GM19452 (cell line): ENCODE measurements around the gene EPN1.

Source experiments
- ATAC-seq: cut with Tn5 transposase; IDR thresholded peaks from one replicate; pipeline ENCODE4 v1.9.1; 2021; ENCODE audit not compliant: unreplicated experiment

Gene EPN1

DNA sequence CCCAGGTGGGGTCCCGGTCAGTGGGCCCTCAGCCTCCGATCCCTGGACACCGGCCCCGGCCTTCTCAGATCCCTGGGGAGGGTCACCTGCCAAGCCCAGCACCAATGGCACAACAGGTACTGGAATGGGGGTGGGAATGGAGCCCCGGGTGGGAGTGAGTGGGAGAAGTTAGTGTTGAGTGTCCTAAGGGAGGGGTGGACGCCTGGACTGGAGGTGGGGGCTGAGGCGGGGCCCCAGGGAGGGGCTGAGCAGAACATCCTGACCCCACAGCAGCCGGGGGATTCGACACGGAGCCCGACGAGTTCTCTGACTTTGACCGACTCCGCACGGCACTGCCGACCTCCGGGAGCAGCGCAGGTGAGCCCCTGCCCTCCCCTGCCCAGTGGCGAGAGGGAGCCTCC lies 17.7 kb downstream of the EPN1 start:
- ATAC-seq, result no peak

DNA sequence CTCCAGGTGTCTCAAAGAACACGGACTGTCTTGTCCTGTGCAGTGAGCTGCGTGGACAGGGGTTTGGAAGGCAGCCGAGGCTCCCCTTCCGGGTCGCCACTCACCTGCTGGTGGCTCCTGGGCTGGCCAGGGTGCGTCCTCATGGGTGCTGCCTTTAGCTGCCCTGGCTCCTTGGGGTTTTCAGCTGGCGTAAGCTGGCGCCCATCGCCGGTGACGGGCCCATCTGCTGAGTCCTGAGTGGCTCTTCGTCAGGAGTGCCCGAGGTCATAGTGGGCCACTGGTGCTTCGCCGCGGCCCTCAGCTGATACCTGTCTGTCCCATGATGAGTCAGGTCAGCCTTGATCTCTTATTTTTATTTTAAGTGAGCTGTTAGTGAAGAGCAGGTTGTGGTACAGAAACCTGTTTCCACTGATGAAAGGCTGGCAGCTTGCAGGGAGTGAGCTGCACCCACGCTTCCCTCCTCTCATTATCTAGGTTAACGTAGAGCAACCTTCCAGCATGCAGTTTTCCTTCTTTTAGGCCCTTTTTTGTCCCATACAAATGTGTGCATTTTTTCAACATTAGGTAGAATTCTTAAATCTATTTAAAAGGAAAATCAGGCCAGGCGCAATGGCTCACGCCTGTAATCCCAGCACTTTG lies 18.4 kb downstream of the EPN1 start:
- ATAC-seq, result no peak

DNA sequence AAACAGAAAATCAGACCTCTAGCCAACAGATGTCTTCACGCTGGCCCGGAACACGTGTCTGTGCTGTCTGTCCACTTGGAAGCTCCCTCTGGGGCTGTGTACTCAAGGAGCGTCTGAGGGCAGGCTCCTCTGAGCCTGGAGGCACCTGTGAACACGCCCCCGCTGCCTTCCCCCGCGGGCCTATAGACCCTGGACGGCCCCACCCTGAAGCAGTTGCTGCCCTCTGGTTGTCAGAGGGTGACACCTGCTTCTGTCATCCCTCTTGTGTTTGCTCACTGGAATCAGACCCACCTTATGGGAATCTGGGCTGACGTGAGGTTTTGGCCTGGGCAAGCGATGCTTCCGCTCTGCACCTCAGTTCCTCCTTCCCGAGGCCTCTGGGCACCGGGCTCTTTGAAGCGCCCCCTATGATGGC lies 19.2 kb downstream of the EPN1 start:
- no peak for ATAC-seq

DNA sequence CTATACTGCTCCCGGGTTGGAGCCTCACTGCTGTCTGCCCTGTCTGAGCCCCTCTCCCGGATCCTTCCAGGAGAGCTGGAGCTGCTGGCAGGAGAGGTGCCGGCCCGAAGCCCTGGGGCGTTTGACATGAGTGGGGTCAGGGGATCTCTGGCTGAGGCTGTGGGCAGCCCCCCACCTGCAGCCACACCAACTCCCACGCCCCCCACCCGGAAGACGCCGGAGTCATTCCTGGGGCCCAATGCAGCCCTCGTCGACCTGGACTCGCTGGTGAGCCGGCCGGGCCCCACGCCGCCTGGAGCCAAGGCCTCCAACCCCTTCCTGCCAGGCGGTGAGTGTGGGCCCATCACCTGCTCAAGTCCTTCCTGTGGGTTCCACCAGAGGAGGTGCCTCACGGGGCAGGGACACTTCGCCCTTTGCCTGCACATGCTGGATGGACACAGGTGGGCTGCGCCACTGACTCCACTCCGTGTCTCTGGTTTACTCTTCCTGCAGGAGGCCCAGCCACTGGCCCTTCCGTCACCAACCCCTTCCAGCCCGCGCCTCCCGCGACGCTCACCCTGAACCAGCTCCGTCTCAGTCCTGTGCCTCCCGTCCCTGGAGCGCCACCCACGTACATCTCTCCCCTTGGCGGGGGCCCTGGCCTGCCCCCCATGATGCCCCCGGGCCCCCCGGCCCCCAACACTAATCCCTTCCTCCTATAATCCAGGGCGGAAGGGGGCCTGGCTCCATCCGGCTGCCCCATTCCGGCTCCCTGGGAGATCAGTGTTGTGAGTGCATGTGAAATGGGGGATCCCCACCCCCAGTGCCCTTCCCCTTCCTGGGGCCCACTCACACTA lies 19.8 kb downstream of the EPN1 start:
- ATAC-seq, result no peak

DNA sequence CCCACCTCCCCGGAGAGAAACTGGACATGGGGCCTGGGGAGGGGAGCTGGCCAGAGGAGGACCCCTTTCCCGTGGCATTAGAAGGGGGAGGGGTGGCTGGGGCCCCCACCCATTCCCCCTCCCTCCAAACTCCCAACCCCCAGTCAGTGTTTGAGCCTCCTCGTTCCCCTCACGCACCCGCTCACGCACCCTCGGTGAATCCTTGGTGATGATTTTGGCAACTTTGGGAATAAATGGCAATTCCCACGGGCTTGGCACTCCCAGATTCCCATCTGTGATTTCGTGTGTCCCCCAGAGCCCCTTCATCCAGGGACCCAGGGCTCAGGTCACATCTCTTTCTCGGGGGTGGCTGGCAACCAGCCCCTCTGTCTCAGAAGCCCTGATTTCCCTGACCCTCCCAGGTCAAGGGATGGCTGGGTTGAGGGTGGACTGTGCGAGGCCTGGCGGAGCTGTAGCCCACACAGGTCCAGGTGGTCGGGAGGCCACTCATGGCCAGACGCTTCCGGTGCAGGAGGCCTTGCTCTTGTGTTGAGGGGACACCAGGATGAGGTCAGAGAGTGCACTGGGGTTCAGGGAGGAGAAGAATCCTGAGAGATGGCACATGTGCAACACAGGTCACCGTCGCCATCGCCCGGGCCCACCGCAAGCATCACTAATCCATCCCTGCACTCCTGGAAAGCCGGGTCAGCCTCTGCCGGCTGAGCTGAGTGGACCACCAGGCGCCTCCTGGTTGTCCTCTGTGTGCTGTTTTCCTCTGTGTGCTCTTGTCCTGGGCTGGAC lies 20.7 kb downstream of the EPN1 start:
- no peak for ATAC-seq

DNA sequence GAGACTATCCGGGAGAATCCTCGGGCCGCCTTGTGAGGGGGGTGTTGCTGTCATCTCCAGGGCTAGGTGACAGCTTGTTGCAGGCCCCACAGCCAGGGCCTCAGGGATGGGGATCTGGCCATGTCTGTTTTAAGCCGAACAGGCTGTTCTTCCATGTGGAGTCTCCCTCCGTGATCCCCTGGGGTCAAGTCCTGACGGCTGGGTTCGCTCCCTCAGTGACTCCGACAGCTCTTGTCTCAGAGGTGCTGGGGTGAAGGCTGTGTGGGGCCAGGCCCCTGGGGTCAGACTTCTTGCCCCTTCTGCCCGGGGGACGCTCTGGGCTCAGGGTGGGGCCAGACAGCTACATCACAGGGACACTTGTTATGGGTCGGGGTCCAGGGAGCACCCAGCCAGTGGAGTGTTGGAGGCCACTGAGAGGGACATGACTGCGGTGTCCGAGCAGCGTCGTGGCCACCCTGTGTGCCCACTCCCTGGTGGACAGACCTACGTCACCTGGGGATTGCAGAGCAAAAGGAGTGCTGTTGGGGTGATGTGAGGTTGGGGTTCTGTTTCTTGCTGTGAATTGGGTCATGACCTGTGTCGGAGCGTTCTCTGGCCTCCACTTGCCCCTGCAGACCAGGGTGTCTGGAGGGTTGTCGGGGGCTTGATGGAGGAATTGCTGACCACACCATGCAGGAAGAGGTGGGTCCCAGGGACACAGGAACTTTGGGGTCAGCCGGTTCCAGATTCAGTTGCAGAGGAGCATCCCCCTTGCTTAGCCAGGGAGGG lies 21.5 kb downstream of the EPN1 start:
- no peak for ATAC-seq

DNA sequence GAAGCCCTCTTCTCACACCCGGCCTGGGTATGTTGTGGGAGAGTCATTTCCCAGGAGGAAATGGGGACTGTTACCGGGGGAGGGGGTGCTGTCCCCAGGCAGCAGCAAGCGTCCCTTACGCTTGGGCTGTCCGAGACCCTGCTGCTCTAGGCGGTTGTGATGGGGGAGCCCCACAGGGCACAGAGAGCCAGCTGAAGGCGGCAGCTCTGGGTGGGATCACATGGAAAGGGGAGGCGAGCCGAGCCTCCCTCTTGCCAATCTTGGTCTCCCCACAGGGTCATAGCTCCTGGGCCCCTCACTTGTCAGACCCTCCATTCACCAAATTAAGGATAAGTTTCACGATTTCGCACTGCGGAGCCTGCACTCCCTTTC lies 22.0 kb downstream of the EPN1 start:
- ATAC-seq, result no peak

DNA sequence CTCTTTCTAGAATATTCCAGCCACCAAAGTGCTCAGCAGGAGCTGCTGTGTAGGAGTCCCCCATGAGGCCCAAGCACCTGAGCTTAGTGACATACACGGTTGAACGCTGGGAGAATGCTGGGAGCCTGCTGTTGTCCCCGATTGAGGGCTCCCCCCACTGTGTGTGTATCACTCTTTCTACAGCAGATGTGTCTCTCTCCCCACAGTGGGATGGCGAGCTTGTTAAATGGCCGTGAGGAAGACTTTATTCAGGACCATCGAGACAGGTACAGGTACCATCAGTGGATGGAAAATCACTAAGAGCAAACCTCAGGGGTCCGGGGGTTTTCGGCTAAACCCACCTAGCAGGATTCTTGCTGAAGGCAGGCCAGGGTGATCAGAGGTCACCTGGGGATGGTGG lies 22.7 kb downstream of the EPN1 start:
- ATAC-seq, result no peak

DNA sequence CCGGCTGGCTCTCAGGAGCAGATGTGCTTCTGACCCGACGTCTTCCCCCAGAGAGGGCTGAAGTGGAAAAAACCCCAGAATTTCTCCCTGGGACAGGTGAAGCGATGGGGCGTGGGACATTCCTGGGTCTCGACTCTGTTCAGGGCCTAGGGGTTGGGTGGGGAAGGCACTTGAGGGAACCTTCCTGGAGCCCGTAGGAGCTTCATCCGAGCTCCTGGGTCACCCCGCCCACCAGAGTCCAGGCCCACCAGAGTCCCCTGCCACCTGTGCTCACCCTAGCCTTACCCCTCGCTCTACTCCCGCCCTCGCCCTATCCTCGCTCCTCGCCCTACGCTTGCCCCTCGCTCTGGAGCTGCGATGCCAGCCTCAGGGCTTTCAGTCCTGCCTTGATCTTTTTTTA lies 23.2 kb downstream of the EPN1 start:
- no peak for ATAC-seq

DNA sequence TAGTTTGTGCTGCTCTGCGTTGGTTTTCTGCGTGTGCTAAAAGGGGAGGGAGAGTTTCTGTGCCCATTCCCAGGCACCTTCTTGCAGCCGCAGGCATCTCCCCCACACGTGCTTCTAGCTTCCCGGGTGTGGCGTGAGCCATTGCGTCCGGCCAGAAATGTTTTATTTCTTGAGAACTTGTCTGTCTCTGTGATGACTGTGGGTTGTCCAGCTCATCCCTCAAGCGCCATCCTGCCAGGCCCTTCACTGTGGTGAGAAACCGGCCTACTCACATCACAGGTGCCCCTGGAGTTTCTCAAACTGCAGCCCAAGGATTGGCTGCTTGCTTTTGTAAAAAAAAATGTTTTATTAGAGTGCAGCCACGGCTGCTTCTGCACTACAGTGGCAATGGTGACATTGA lies 24.2 kb downstream of the EPN1 start:
- no peak for ATAC-seq

DNA sequence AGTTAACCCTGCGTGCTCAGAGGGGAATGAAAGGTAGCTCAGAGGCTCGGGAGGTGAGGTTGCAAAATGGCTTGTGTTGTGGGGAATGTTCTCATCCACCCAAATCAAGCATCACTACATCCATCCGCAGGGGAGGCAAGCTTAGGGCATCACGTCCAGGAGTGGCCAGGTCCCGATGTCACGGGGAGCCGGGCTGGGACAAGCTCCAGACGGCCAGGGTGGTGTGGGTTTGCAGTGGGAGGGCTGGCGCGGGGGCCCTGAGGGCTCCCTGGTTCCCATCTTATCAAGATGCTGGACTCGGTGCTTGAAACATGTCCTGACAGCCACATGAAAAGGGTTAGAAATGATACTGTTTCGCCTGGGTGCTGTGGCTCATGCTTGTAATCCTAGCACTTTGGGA lies 25.8 kb downstream of the EPN1 start:
- ATAC-seq, result no peak

DNA sequence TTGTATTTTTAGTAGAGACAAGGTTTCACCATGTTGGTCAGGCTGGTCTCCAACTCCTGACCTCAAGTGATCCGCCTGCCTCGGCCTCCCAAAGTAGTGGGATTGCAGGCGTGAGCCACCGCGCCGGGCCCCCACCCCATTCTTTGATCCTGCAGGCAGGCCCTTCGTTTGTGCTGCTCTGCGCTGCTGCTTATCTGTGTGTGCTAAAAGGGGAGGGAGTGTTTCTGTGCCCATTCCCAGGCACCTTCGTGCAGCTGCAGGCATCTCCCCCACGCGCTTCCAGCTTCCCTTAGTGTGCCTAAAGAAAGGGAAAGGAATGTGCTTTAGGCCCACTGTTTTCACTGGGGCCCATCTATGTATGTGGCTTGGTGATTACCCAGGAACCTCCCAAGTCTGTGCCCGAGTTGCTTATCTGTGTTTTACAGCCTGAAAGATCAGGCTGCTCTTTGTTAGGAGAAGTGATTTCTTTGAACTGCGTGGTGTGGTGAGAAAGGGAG lies 27.2 kb downstream of the EPN1 start:
- no peak for ATAC-seq

DNA sequence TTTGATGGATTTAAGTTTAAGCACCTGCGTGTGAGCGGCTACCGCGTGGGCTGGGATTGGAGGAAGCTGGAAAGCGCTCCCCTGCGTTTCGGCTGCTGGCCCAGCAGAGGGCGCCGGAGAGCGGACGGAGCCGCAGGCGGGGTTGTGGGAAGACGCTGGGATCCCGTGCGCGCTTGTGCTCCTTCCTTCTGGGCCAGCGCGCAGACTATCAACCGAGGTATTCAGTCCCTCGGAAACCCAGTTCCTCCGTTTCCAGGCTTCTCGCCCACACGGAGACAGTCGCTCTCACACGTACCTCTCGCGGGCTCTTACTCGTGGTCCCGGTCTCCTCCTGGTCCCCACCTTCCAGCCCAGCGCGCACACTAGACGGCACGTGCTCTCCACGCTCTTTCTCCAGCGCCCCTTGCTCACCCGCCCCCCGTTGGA lies 28.8 kb downstream of the EPN1 start:
- no peak for ATAC-seq

DNA sequence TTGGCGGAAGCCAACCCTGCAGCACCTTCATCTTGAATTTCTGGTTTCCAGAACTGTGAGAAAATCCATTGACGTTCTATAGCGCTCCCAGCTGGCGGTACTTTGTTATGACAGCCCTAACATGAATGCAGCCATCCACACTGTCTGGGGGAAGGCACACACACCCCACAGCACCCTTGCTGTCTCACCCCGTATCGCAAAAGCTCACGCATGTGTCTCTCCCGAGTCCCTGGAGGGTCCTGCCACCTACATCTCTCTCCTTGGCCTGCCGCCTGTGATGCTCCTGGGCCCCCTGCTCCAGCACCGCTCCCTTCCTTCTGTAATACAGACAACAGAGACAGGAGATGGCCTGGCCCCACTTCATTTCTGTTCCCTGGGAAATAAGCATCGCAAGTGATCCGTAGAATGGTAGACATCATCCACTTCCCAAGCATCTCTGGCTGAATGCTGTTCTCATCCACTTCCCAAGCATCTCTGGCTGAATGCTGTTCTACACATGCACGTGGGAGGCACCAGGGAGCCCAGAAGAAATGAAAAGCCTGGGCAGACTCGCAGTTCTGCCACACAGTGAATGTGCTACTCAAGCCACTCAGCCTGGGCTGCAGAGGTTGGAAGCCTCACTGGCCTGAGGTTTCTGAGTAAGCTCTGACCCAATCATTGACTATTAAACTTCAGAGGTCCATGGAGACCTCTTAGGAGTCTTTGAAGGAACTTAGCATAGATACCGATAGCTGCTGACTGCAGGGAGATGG lies 29.6 kb downstream of the EPN1 start:
- no peak for ATAC-seq

DNA sequence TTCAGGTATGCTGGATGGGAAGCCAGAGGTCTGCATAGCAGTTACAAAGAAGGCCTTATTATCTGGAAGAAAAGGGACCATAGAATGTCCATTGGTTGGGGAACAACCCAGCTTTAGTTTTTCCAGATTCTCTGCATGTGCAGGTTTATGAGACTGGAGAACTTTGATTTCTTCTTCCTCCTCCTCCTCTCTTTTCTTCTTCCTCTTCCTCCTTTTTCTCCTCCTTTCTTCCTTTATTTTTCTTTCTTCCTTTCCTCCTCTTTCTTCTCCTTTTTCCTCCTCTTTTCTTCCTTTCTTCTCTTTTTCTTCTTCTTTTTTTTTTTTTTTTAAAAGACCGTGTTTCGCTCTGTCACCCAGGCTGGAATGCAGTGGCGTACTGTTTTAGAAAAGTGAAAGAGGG lies 30.9 kb downstream of the EPN1 start:
- no peak for ATAC-seq

DNA sequence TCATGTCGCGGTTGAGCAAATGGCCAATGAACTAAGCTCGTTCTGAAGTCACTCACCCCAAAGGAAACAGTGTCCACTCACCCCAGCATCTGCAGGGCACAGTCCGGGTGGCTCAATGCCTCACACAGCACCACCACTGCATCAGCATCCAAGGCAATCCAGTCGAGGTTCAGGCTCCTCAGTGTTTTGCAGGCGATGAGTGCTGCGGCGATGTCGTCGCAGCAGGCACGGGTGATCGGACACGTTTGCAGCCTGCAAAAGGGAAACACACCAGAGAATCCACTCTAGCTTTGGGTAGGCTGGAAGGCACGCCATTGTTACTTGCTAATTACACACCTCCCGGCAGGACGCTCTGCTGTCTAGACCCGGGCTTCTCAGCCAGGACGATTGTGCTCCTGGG lies 36.7 kb downstream of the EPN1 start:
- no peak for ATAC-seq

DNA sequence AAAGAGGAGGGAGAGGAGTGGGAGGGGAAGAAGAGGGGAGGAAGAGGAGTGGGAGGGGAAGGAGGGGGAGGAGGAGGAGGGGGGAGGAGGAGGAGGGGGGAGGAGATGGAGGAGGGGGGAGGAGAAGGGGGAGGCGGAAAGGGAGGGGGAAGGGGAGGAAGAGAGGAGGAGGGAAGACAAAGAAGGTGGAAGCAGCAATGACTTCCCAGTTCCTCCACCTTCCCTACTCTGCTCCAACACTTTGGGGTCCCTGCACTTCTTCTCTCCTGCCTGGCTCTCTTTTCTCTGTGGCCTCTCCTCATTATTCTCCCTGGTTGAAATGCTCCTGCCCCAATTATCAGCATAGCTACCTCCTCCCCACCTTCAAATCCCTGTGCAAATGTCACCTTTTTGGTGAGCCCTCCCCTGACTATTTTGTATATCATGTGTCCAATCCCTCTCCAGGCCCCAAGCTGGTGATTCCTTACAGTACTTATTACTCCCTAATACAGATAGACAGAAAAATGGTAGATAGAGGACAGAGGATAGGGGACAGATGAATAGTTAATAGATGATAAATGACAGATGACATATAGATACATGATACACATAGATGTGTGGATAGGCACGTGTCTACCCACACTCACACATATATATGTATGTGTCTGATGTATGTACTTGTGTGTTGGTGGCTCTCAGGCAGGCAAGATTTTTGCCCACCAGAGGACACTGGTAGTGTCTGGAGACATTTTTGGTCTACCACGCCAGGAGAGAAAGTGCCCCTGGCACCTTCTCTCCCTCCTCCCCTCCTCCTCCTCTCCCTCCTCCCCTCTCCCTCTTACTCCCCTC lies 38.0 kb downstream of the EPN1 start:
- no peak for ATAC-seq

DNA sequence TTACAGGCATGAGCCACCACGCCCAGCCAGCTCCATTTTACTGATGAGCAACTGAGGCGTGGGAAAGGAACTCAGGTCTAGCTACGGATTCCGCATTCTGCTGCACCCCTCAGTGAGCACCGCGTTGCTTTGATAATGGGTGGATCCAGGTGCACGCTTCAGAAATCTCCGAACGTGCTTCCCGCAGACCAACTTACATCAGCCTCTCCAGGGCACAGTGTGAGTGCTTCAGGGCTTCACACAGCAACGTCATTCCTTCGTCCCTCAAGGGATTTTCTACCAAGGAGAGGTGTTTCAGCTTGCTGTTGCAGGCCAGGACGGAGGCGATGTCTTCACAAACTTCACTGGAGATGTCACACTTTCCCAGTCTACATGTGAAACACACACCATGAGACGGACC lies 41.5 kb downstream of the EPN1 start:
- no peak for ATAC-seq

DNA sequence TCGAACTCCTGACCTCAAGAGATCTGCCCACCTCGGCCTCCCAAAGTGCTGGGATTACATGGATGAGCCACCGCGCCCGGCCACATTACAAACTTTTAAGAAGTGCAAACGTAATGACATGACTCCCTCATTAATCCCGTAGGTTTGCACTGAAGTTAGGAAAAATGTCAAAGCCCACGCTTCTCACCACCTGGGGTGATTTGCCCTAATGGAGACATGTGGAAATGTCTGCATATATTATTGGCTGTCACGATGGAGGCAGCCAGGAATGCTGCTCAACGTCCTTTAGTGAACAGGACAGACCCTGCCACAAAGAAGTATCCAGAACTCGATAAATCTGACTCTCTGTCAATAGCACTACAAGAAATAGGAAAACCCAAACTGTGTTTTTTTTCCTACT lies 42.2 kb downstream of the EPN1 start:
- no peak for ATAC-seq
